22Rv1 (cell line): ENCODE measurements around the gene FAM222A.

Experiments used
- CTCF ChIP-seq: fragments of 450-650 bp; IDR thresholded peaks from 2 replicates; pipeline ENCODE4 v1.5.1; 2017; ENCODE audit warnings: mild to moderate bottlenecking
- ZFX ChIP-seq: fragments of 450-650 bp; IDR thresholded peaks from 2 replicates; pipeline ENCODE4 v1.6.1; 2017; ENCODE audit warnings: antibody characterized with exemption, borderline replicate concordance

DNA sequence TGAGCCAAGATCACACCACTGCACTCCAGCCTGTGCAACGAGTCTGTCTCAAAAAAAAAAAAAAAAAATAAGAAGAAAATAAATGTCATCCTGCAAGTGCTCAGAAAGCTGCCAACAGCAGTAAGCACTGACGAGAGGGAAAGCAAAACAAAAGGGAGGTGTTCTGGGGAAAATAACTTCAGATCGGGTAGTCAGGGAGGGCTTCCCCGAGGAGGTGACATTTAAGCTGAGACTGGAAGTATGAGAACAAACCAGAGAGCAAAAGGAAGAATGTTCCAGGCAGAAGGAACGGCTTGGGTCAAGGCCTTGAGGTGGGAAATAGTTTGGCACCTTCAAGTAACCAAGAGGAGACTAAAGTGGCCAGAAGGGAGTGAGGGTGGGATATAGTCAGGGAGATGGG, 4.7 kb upstream of the FAM222A start:
- TF ChIP-seq CTCF = no peak
- TF ChIP-seq ZFX = no peak
